Measurements from ENCODE around the gene TEAD4. TPM values are rescaled to one million over a fixed set of nuclear protein-coding genes. Genes with fewer than 3 reads are reported as not detected.

The TEAD4 gene
- total RNA-seq, 1 donor from 2014 or later = 19.7 TPM

GRCh38 chr12:3018284-3019004 lies 59.2 kb downstream of the TEAD4 start:
- Mint-ChIP-seq H3K36me3 (ENCODE audit: insufficient read depth) (peaks cover 12% of the 10 kb centered on the region), H3K4me1 (ENCODE audit: low read depth) (no peaks in the 10 kb centered on the region), H3K27me3 (no peaks in the 10 kb centered on the region), H3K9me3 (ENCODE audit: low read depth) (no peaks in the 10 kb centered on the region), H3K27ac (no peak overlapping the region), H3K4me3 (ENCODE audit: low read depth) (no peak overlapping the region)
- no peak for TF ChIP-seq CTCF (IDR thresholded peaks at IDR 0.05; ENCODE audit: unreplicated experiment)
- no peak for DNase-seq (ENCODE audit: low spot score, unreplicated experiment)

- Mint-ChIP-seq H3K36me3 (ENCODE audit: insufficient read depth) (peaks cover 12% of the 10 kb centered on the region), H3K27me3 (no peaks in the 10 kb centered on the region), H3K4me1 (ENCODE audit: low read depth) (no peaks in the 10 kb centered on the region), H3K4me3 (ENCODE audit: low read depth) (no peak overlapping the region), H3K9me3 (ENCODE audit: low read depth) (no peaks in the 10 kb centered on the region), H3K27ac (no peak overlapping the region)
- no peak for DNase-seq (ENCODE audit: low spot score, unreplicated experiment)
- TF ChIP-seq CTCF (IDR thresholded peaks at IDR 0.05; ENCODE audit: unreplicated experiment) = no peak
Observed at GRCh38 chr12:3019005-3019680, 59.9 kb downstream of the TEAD4 start.

- no peak for TF ChIP-seq CTCF (IDR thresholded peaks at IDR 0.05; ENCODE audit: unreplicated experiment)
- no peaks in the 10 kb centered on the region for H3K9me3 Mint-ChIP-seq (ENCODE audit: low read depth)
Observed at GRCh38 chr12:3020399-3020798, 61.2 kb downstream of the TEAD4 start.

GRCh38 chr12:3020850-3021435 lies 61.7 kb downstream of the TEAD4 start:
- H3K4me1 Mint-ChIP-seq (ENCODE audit: low read depth) = no peaks in the 10 kb centered on the region
- no peak overlapping the region for H3K4me3 Mint-ChIP-seq (ENCODE audit: low read depth)
- no peak overlapping the region for H3K27ac Mint-ChIP-seq
- no peak for DNase-seq (ENCODE audit: low spot score, unreplicated experiment)
- TF ChIP-seq CTCF (IDR thresholded peaks at IDR 0.05; ENCODE audit: unreplicated experiment) = no peak
- H3K9me3 Mint-ChIP-seq (ENCODE audit: low read depth) = no peaks in the 10 kb centered on the region
- peaks cover 12% of the 10 kb centered on the region for H3K36me3 Mint-ChIP-seq (ENCODE audit: insufficient read depth)
- no peaks in the 10 kb centered on the region for H3K27me3 Mint-ChIP-seq

More at GRCh38 chr12:3020399-3020798, 61.2 kb downstream of the TEAD4 start:
- DNase-seq (ENCODE audit: low spot score, unreplicated experiment) = no peak
- H3K36me3 Mint-ChIP-seq (ENCODE audit: insufficient read depth) = peaks cover 13% of the 10 kb centered on the region
- H3K4me3 Mint-ChIP-seq (ENCODE audit: low read depth) = no peak overlapping the region
- no peaks in the 10 kb centered on the region for H3K27me3 Mint-ChIP-seq
- no peak overlapping the region for H3K27ac Mint-ChIP-seq
- no peaks in the 10 kb centered on the region for H3K4me1 Mint-ChIP-seq (ENCODE audit: low read depth)

GRCh38 chr12:3022411-3022810 lies 63.2 kb downstream of the TEAD4 start:
- no peak for TF ChIP-seq CTCF (IDR thresholded peaks at IDR 0.05; ENCODE audit: unreplicated experiment)
- peaks cover 13% of the 10 kb centered on the region for H3K36me3 Mint-ChIP-seq (ENCODE audit: insufficient read depth)

More at GRCh38 chr12:3022411-3022810, 63.2 kb downstream of the TEAD4 start:
- DNase-seq (ENCODE audit: low spot score, unreplicated experiment) = no peak
- Mint-ChIP-seq H3K9me3 (ENCODE audit: low read depth) (no peaks in the 10 kb centered on the region), H3K27me3 (no peaks in the 10 kb centered on the region), H3K27ac (no peak overlapping the region), H3K4me1 (ENCODE audit: low read depth) (no peaks in the 10 kb centered on the region), H3K4me3 (ENCODE audit: low read depth) (no peak overlapping the region)

Measured in progenitor cell of endocrine pancreas (in vitro differentiated cells).